Mucosa of gallbladder (tissue), 1 donor: ENCODE results near the gene PTPN23. TPM values are rescaled to one million over a fixed set of nuclear protein-coding genes. Genes with fewer than 3 reads are reported as not detected.
"Not testable (repeated sequence)": the region's sequence is repeated elsewhere in the genome, so short reads cannot be mapped to it uniquely, and the experiment has no call there.

Source experiments
- DNase-seq: peaks from one replicate; pipeline ENCODE4 v3.0.0-alpha.2; 2020; ENCODE audit warnings: low spot score
- total RNA-seq: library from RNA; stranded (reverse); gene quantifications from one replicate; pipeline ENCODE4 v1.2.1, GENCODE V29; 2021
- donor health status: DM: no; HTN: no; CAD: no.

PTPN23 gene
- total RNA-seq, 1 donor from 2014 or later, result 58.2 TPM

DNA sequence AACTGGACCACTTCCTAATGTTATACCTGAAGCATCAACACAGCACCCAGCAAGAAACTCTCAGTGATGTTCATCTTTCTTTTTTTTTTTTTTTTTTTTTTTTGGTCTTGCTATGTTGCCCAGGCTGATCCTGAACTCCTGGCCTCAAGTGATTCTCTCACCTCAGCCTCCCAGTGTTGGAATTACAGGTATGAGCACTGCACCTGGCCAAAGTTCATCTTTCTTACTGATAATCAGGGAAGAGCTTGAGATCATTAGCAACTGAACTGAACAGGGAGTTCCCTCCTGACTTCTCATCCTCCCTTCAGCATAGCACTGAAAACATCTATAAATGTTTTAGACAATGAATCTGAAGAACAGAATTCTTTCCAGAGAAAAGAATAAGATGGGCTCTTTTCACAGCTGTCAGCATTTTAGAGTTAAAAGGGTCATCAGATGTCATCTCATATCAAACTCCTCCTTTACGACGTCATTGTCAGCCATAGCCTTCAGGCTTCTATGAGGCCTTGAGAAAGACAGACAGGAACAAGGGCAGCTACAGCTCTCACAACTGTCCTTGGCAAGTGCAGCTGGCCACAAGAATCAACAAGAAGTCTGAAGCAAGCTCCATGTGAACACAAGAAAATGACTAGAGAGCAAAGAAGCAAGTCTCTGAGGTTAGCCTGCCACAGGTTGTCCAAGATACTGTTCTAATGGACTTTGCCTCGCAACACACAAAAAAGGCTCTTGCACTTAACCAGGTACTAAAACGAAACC, 61.2 kb downstream of the PTPN23 start:
- peak; percentile 66 for DNase-seq

DNA sequence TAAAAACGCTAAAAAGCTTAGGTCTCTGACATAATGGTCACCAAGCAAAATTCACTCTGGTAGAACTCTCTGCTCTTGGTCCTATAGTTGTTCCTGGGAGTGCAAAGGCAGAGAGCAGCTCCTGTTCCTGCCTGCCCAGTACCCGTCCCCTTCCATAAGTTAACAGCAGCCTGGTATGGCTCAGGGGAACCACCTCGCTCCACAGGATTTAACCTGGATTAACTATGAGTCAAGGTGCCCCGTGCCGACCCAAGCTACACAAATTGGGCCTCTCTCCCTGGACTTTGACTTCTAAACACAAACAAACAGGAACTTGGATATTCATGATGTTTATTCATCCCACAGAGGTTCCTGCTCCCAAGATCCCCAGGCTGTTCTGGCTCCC, 62.8 kb downstream of the PTPN23 start:
- peak; percentile 74 for DNase-seq

DNA sequence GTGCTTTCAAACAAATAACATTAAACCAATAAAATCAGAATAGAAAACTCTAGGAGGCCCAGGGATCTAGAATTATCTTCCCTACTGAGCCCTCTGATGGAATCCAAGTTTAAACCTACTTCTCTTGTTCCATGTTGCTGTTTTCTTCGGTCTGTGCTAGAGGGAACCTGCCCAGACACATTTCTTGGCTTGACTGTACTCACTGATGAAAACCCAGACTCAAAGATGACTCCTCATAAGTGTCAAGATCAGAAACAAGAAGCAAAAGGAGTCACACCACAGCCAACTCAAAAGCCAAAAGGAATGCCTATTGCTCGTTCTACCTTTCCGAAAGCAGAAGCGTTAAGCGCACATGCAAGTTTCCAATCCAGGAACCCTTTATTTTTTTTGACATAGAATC, 63.3 kb downstream of the PTPN23 start:
- no peak for DNase-seq

DNA sequence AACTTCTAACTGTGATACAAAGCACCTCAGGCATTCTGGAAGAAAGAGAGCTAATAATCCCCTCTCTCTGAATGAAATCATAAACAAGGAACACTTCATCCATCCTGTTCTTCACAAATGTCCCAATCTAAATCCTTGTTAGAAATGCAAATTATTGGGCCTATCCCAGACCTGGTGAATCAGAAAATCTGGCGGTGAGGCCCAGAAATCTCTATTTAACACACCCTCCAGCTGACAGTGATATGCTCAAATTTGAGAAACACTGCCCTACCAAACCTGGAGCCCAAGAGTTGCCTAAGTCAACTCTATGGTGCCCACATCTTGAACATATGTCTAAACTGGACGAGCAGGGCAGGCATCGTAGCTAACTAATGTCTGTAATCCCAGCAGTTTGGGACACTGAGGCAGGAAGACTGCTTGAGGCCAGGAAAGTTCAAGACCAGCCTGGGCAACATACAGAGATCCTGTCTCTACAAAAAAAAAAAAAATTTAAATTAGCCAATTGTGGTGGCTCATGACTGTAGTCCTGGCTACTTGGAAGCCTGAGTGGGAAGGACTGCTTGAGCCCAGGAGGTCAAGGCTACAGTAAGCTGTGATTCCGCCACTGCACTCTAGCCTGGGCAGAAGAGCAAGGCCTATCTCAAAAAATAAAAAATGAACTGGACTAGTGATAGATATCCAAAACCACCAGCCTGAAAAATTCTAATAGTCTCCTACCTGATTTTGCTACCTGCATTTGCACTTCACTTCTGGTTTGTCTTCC, 71.8 kb downstream of the PTPN23 start:
- DNase-seq, result no peak

DNA sequence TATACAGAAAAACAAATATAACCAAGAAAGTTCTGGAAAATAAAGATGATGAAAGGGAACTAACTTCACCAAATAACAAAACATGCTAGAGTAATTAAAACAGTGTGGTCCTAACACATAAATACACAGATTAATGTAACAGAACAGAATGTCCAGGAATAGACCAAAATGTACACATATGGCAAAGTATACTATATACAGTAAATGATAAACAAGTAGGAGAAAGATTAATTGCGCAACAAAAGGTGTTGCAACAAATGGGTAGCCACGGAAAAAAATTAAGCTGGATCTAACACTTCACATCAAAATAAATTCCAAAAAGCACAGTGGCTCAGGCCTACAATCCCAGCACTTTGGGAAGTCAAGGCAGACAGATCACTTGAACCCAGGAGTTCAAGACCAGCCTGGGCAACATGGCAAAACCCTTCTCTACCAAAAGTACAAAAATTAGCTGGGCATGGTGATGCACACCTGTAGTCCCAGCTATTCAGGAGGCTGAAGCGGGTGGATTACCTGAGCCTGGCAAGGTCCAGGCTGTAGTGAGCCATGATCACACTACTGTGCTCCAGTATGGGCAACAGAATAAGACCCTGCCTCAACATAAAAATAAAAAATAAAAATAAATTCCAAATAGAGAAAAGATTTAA, 75.1 kb downstream of the PTPN23 start:
- DNase-seq, result no peak

DNA sequence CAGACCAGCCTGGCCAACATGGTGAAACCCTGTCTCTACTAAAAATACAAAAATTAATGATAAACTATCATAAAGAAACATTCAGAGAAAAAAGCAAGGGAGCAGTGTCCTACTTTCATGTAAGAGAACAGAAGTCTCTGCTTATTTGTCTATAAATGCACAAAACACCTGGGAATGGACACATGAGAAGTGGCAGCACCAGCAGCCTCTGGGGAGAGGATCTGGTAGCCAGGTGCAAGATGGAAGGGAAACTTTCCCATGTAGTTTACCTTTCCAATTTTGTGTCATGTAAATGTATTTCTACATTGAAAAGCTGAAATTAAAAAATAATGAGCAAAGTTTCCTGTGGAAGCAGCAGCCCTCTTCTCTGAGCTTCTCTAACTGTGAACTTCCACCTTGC, 76.2 kb downstream of the PTPN23 start:
- no peak for DNase-seq

DNA sequence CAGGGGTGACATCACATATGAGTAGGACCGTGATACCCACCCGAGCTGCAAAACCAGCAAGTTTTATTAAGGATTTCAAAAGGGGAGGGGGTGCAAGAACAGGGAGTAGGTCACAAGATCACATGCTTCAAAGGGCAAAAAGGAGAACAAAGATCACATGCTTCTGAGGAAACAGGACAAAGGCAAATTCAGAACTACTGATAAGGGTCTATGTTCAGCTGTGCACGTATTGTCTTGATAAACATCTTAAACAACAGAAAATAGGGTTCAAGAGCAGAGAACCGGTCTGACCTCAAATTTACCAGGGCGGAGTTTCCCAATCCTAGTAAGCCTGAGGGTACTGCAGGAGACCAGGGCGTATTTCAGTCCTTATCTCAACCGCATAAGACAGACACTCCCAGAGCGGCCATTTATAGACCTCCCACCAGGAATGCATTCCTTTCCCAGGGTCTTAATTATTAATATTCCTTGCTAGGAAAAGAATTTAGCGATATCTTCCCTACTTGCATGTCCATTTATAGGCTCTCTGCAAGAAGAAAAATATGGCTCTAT, 78.8 kb downstream of the PTPN23 start:
- not testable (repeated sequence) for DNase-seq

Other genes starting within 250 kb of the PTPN23 start
- 47.0 TPM for gene SETD2, start 216.9 kb upstream of the PTPN23 start, total RNA-seq
- 12.0 TPM for gene KIF9, start 98.2 kb upstream of the PTPN23 start, total RNA-seq
- gene KLHL18, start 98.1 kb upstream of the PTPN23 start, total RNA-seq, result 32.4 TPM
- gene SCAP, start 94.9 kb downstream of the PTPN23 start, total RNA-seq, result 137 TPM
- 23.8 TPM for gene ELP6, start 132.7 kb downstream of the PTPN23 start, total RNA-seq
- gene CSPG5, start 197.8 kb downstream of the PTPN23 start, total RNA-seq, result 0.58 TPM